HepG2 (cell line): ENCODE data around the gene ARL4D. TPM values are rescaled to one million over a fixed set of nuclear protein-coding genes. Genes with fewer than 3 reads are reported as not detected.

Source experiments
- ELF3 ChIP-seq: IDR thresholded peaks from 2 replicates; pipeline ENCODE4 v1.6.1; 2016; ENCODE audit warnings: missing genetic modification reagents, missing compliant biosample characterization
- FIP1L1 ChIP-seq: fragments of 200-400 bp; formaldehyde crosslinking; IDR thresholded peaks from 2 replicates; pipeline ENCODE4 v1.6.1; 2018; ENCODE audit warnings: low read depth, mild to moderate bottlenecking, low read length, moderate library complexity, borderline replicate concordance; ENCODE audit not compliant: insufficient read depth
- GPBP1L1 ChIP-seq: sonication (generic); formaldehyde crosslinking; IDR thresholded peaks from 2 replicates; pipeline ENCODE4 v1.5.0; 2020; ENCODE audit warnings: mild to moderate bottlenecking, missing genetic modification reagents
- IRF9 ChIP-seq: sonication (generic); formaldehyde crosslinking; IDR thresholded peaks from 2 replicates; pipeline ENCODE4 v1.8.0; 2022; ENCODE audit warnings: missing genetic modification reagents, mild to moderate bottlenecking, borderline replicate concordance
- KLF15 ChIP-seq: sonication (generic); formaldehyde crosslinking; IDR thresholded peaks from 2 replicates; pipeline ENCODE4 v1.8.1; 2023; ENCODE audit warnings: borderline replicate concordance, mild to moderate bottlenecking, inconsistent platforms, missing genetic modification reagents, mixed read lengths
- KLF9 ChIP-seq: IDR thresholded peaks from 2 replicates; pipeline ENCODE4 v1.6.1; 2016; ENCODE audit warnings: low read depth
- MLLT10 ChIP-seq: sonication (generic); formaldehyde crosslinking; IDR thresholded peaks from 2 replicates; pipeline ENCODE4 v1.4.0; 2020; ENCODE audit warnings: missing genetic modification reagents
- MXD3 ChIP-seq: IDR thresholded peaks from 2 replicates; pipeline ENCODE4 v1.6.1; 2016; ENCODE audit warnings: mild to moderate bottlenecking, missing biosample characterization, missing genetic modification reagents
- RFX5 ChIP-seq: IDR thresholded peaks from 2 replicates; pipeline ENCODE4 v1.6.1; 2011; ENCODE audit warnings: low read depth, low read length, improper control_type of control experiment
- TBL1XR1 ChIP-seq: fragments of 150-350 bp; IDR thresholded peaks from 2 replicates; pipeline ENCODE4 v1.6.1; 2014; ENCODE audit warnings: borderline replicate concordance, low read length; ENCODE audit not compliant: partially characterized antibody
- YY1 ChIP-seq: IDR thresholded peaks from 2 replicates; pipeline ENCODE4 v1.6.1; 2011; ENCODE audit warnings: low read length, low read depth, moderate library complexity, mild to moderate bottlenecking; ENCODE audit not compliant: insufficient read depth, insufficient replicate concordance
- ZBTB21 ChIP-seq: sonication (generic); formaldehyde crosslinking; IDR thresholded peaks from 2 replicates; pipeline ENCODE4 v1.4.0; 2020; ENCODE audit warnings: missing genetic modification reagents
- ZEB1 ChIP-seq: IDR thresholded peaks from 2 replicates; pipeline ENCODE4 v1.6.1; 2012; ENCODE audit warnings: mild to moderate bottlenecking, low read depth, inconsistent platforms; ENCODE audit not compliant: insufficient replicate concordance
- ZFAT ChIP-seq: sonication (generic); formaldehyde crosslinking; conservative IDR thresholded peaks from 2 replicates; pipeline ENCODE4 v1.8.1; 2023; ENCODE audit warnings: missing genetic modification reagents, inconsistent platforms
- ZFP62 ChIP-seq: sonication (generic); formaldehyde crosslinking; IDR thresholded peaks from 2 replicates; pipeline ENCODE4 v1.4.0; 2020; ENCODE audit warnings: missing genetic modification reagents
- ZFX ChIP-seq: sonication (generic); formaldehyde crosslinking; IDR thresholded peaks from 2 replicates; pipeline ENCODE4 v1.4.0; 2020; ENCODE audit warnings: mild to moderate bottlenecking, low read depth, missing genetic modification reagents, moderate library complexity
- ZNF224 ChIP-seq: sonication (generic); formaldehyde crosslinking; IDR thresholded peaks from 2 replicates; pipeline ENCODE4 v1.5.0; 2020; ENCODE audit warnings: mild to moderate bottlenecking, missing genetic modification reagents
- ZNF3 ChIP-seq: IDR thresholded peaks from 2 replicates; pipeline ENCODE4 v1.7.0; 2017; ENCODE audit warnings: inconsistent platforms
- ZNF329 ChIP-seq: sonication (generic); formaldehyde crosslinking; IDR thresholded peaks from 2 replicates; pipeline ENCODE4 v1.9.0; 2021; ENCODE audit warnings: low read depth, mild to moderate bottlenecking, missing genetic modification reagents
- ZNF556 ChIP-seq: sonication (generic); formaldehyde crosslinking; IDR thresholded peaks from 2 replicates; pipeline ENCODE4 v1.4.0; 2020; ENCODE audit warnings: mild to moderate bottlenecking, missing genetic modification reagents, borderline replicate concordance
- ZNF790 ChIP-seq: sonication (generic); formaldehyde crosslinking; IDR thresholded peaks from 2 replicates; pipeline ENCODE4 v1.8.0; 2022; ENCODE audit warnings: missing genetic modification reagents, mild to moderate bottlenecking, borderline replicate concordance
- polyA plus RNA-seq, 8 experiments: library from polyadenylated mRNA; depleted of rRNA in 3 of 8; stranded (reverse) in 7 of 8; unstranded in 1 of 8; fragments of >200 nt; fragmentation: Illumina TruSeq in 4 of 8; extraction: Trizol in 4 of 8; gene quantifications; 2 replicates each; pipeline versions ENCODE4 v1.2.1 to v1.2.3, GENCODE V29; 2011 to 2016; ENCODE audit warnings: low read depth in 4 of 8, missing spikeins in 1 of 8, mixed read lengths in 1 of 8; ENCODE audit not compliant: insufficient read depth in 1 of 8
- total RNA-seq, 5 experiments: library from RNA; depleted of rRNA; stranded (reverse); fragments of >200 nt; fragmentation: Illumina TruSeq; extraction: Trizol; gene quantifications; 2 replicates each; pipeline ENCODE4 v1.2.3, GENCODE V29; 2016; ENCODE audit warnings: low read depth in 1 of 5
- TF ChIP-seq, protein P1 (sequence below): sonication (generic); formaldehyde crosslinking; IDR thresholded peaks from 2 replicates; pipeline ENCODE4 v1.5.1; 2020; ENCODE audit warnings: missing genetic modification reagents, mild to moderate bottlenecking, borderline replicate concordance
- TF ChIP-seq, protein P2 (sequence below): IDR thresholded peaks from 2 replicates; pipeline ENCODE4 v1.6.1; 2016; ENCODE audit warnings: missing compliant biosample characterization, missing genetic modification reagents, borderline replicate concordance
- TF ChIP-seq, protein P3 (sequence below): sonication (generic); formaldehyde crosslinking; IDR thresholded peaks from 2 replicates; pipeline ENCODE4 v1.8.0; 2022; ENCODE audit warnings: mild to moderate bottlenecking, missing genetic modification reagents

The ARL4D gene
- total and polyA plus RNA-seq, 2 of the 13 experiments (the other 11 are each of a cell fraction or from before 2014, with no cell fraction given), result 9.0 to 25.9 TPM

- TF ChIP-seq IRF9 (CRISPR knock-in tag), result no peak
- TF ChIP-seq ZFAT (CRISPR knock-in tag), result no peak
- no peak for TF ChIP-seq KLF9 (CRISPR knock-in tag)
- TF ChIP-seq MLLT10 (CRISPR knock-in tag), result no peak
- no peak for TF ChIP-seq ZNF3 (CRISPR knock-in tag)
- 0 out of 2 replicates have a peak, but pooled peaks have one; percentile 21 for TF ChIP-seq FIP1L1
- TF ChIP-seq ZBTB21 (CRISPR knock-in tag), result no peak
- TF ChIP-seq, protein P1, sequence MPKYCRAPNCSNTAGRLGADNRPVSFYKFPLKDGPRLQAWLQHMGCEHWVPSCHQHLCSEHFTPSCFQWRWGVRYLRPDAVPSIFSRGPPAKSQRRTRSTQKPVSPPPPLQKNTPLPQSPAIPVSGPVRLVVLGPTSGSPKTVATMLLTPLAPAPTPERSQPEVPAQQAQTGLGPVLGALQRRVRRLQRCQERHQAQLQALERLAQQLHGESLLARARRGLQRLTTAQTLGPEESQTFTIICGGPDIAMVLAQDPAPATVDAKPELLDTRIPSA, result no peak
- TF ChIP-seq ZEB1, result peak; percentile 73
- TF ChIP-seq GPBP1L1 (CRISPR knock-in tag), result no peak
- TF ChIP-seq ZNF556 (CRISPR knock-in tag), result no peak
- no peak for TF ChIP-seq YY1
- TF ChIP-seq ZFX (CRISPR knock-in tag), result peak; percentile 63; the same call in 1 of the 2 replicates
- no peak for TF ChIP-seq RFX5
- TF ChIP-seq, protein P2, sequence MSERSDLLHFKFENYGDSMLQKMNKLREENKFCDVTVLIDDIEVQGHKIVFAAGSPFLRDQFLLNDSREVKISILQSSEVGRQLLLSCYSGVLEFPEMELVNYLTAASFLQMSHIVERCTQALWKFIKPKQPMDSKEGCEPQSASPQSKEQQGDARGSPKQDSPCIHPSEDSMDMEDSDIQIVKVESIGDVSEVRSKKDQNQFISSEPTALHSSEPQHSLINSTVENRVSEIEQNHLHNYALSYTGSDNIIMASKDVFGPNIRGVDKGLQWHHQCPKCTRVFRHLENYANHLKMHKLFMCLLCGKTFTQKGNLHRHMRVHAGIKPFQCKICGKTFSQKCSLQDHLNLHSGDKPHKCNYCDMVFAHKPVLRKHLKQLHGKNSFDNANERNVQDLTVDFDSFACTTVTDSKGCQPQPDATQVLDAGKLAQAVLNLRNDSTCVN (CRISPR knock-in tag), result no peak; the same call in 1 of the 2 replicates
- no peak for TF ChIP-seq ZFP62
- peak; percentile 84 for TF ChIP-seq ZNF224
- TF ChIP-seq ZNF329 (CRISPR knock-in tag), result no peak
- no peak for TF ChIP-seq ZNF790 (CRISPR knock-in tag)
- no peak for TF ChIP-seq TBL1XR1
- no peak for TF ChIP-seq KLF15 (CRISPR knock-in tag)
- TF ChIP-seq, protein P3, sequence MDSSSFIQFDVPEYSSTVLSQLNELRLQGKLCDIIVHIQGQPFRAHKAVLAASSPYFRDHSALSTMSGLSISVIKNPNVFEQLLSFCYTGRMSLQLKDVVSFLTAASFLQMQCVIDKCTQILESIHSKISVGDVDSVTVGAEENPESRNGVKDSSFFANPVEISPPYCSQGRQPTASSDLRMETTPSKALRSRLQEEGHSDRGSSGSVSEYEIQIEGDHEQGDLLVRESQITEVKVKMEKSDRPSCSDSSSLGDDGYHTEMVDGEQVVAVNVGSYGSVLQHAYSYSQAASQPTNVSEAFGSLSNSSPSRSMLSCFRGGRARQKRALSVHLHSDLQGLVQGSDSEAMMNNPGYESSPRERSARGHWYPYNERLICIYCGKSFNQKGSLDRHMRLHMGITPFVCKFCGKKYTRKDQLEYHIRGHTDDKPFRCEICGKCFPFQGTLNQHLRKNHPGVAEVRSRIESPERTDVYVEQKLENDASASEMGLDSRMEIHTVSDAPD (CRISPR knock-in tag), result no peak; the same call in 1 of the 2 replicates
- no peak for TF ChIP-seq MXD3 (CRISPR knock-in tag)
- peak; percentile 65; the same call in 1 of the 2 replicates for TF ChIP-seq ELF3
Measured at GRCh38 chr17:43449470-43450248, 50.9 kb downstream of the ARL4D start (continued).
